ENCODE data around the gene ELN.
A peak's percentile ranks its signal among the peaks of the same experiment; 100 is the strongest.
"Not testable (repeated sequence)": the region's sequence is repeated elsewhere in the genome, so short reads cannot be mapped to it uniquely, and the experiment has no call there.

The ELN gene

GRCh38 chr7:74027683-74028320, at the start of gene ELN:
Gene ELN (plus strand): TSS chr7:74028173. CDS start chr7:74028188, 15 bp downstream.
- no peak for DNase-seq

- peak; percentile 67 for DNase-seq
These were observed 49.1 kb upstream of the ELN start for GRCh38 chr7:73978661-73979563.

- not testable (repeated sequence) for DNase-seq
These were observed 48.3 kb upstream of the ELN start for GRCh38 chr7:73979656-73980055.

- DNase-seq = no peak
These were observed 47.8 kb upstream of the ELN start for GRCh38 chr7:73980206-73980605.

GRCh38 chr7:73981933-73982332, 46.0 kb upstream of the ELN start:
- DNase-seq = no peak

GRCh38 chr7:73983437-73984164, 44.4 kb upstream of the ELN start:
- no peak for DNase-seq

GRCh38 chr7:73984481-73985205, 43.3 kb upstream of the ELN start:
- no peak for DNase-seq

- DNase-seq = no peak
These were observed 42.2 kb upstream of the ELN start for GRCh38 chr7:73985737-73986141.

- no peak for DNase-seq
These were observed 41.8 kb upstream of the ELN start for GRCh38 chr7:73986158-73986631.

- no peak for DNase-seq
These were observed 40.7 kb upstream of the ELN start for GRCh38 chr7:73987298-73987697.

GRCh38 chr7:73988197-73988596, 39.8 kb upstream of the ELN start:
- DNase-seq = no peak

GRCh38 chr7:73991522-73992100, 36.4 kb upstream of the ELN start:
- DNase-seq = no peak

- no peak for DNase-seq
These were observed 35.8 kb upstream of the ELN start for GRCh38 chr7:73992101-73992562.

GRCh38 chr7:73994023-73994422, 34.0 kb upstream of the ELN start:
- no peak for DNase-seq

- no peak for DNase-seq
These were observed 33.2 kb upstream of the ELN start for GRCh38 chr7:73994761-73995160.

- DNase-seq = no peak
These were observed 32.6 kb upstream of the ELN start for GRCh38 chr7:73995330-73995729.

- no peak for DNase-seq
These were observed 32.0 kb upstream of the ELN start for GRCh38 chr7:73995821-73996511.

GRCh38 chr7:73997056-73997455, 30.9 kb upstream of the ELN start:
- DNase-seq = no peak

GRCh38 chr7:73999664-74000435, 28.1 kb upstream of the ELN start:
- no peak for DNase-seq

GRCh38 chr7:74000489-74001149, 27.4 kb upstream of the ELN start:
- DNase-seq = no peak

Data from NCI-H510A (cell line).